GM12878 (cell line): ENCODE results near the gene NTM. TPM values are rescaled to one million over a fixed set of nuclear protein-coding genes. Genes with fewer than 3 reads are reported as not detected.

Experiments used
- ATF2 ChIP-seq: IDR thresholded peaks from 2 replicates; pipeline ENCODE4 v1.6.1; 2012; ENCODE audit warnings: low read length, inconsistent platforms
- ATF3 ChIP-seq: IDR thresholded peaks from 2 replicates; pipeline ENCODE4 v1.6.1; 2011; ENCODE audit warnings: low read depth, mild to moderate bottlenecking, low read length, moderate library complexity, borderline replicate concordance; ENCODE audit errors: extremely low read depth
- CTCF ChIP-seq, 3 experiments: IDR thresholded peaks in 2 of 3; conservative IDR thresholded peaks in 1 of 3; 2 replicates each; pipeline ENCODE4 v1.5.1; 2011; ENCODE audit warnings: low read depth in 3 of 3, low read length in 3 of 3, mild to moderate bottlenecking in 3 of 3, control low read depth in 2 of 3, moderate library complexity in 2 of 3, inconsistent platforms in 1 of 3, mixed read lengths in 1 of 3; ENCODE audit not compliant: control insufficient read depth in 2 of 3, insufficient read depth in 1 of 3; ENCODE audit errors: extremely low read depth in 1 of 3
- EGR1 ChIP-seq, 2 experiments: IDR thresholded peaks; 1 replicate in 1 of 2; 2 replicates in 1 of 2; pipeline ENCODE4 v1.6.1; 2011 to 2012; ENCODE audit warnings: low read depth in 2 of 2, low read length in 2 of 2, borderline replicate concordance in 1 of 2, mild to moderate bottlenecking in 1 of 2, moderate library complexity in 1 of 2
- FOXK2 ChIP-seq: fragments of 450-650 bp; IDR thresholded peaks from 2 replicates; pipeline ENCODE4 v1.6.1; 2017; ENCODE audit warnings: mild to moderate bottlenecking, moderate library complexity
- FOXM1 ChIP-seq: IDR thresholded peaks from 2 replicates; pipeline ENCODE4 v1.6.1; 2012; ENCODE audit warnings: low read depth, mild to moderate bottlenecking, inconsistent platforms, low read length, moderate library complexity
- GABPA ChIP-seq: IDR thresholded peaks from 2 replicates; pipeline ENCODE4 v1.6.1; 2014; ENCODE audit warnings: antibody characterized with exemption, low read depth, mild to moderate bottlenecking, inconsistent platforms
- PAX8 ChIP-seq: fragments of 450-650 bp; IDR thresholded peaks from 2 replicates; pipeline ENCODE4 v1.6.1; 2017; ENCODE audit warnings: mild to moderate bottlenecking, moderate library complexity
- PBX3 ChIP-seq: IDR thresholded peaks from 2 replicates; pipeline ENCODE4 v1.6.1; 2011; ENCODE audit warnings: mild to moderate bottlenecking, low read depth, low read length, moderate library complexity; ENCODE audit not compliant: insufficient replicate concordance
- POU2F2 ChIP-seq: IDR thresholded peaks from 3 replicates; pipeline ENCODE4 v1.6.1; 2011; ENCODE audit warnings: low read depth, mild to moderate bottlenecking, low read length, borderline replicate concordance
- SMC3 ChIP-seq: IDR thresholded peaks from 2 replicates; pipeline ENCODE4 v1.6.1; 2011; ENCODE audit warnings: low read length, improper control_type of control experiment, borderline replicate concordance
- SUZ12 ChIP-seq: fragments of 200-600 bp; sonication (generic); IDR thresholded peaks from one replicate; pipeline ENCODE4 v1.6.1; 2018; ENCODE audit warnings: antibody characterized with exemption, mild to moderate bottlenecking; ENCODE audit not compliant: unreplicated experiment
- ZNF687 ChIP-seq: fragments of 450-650 bp; IDR thresholded peaks from 2 replicates; pipeline ENCODE4 v1.6.1; 2017; ENCODE audit warnings: mild to moderate bottlenecking, moderate library complexity
- polyA plus RNA-seq, 11 experiments: library from polyadenylated mRNA; depleted of rRNA in 4 of 11; unstranded in 6 of 11; stranded (reverse) in 5 of 11; fragments of >200 nt; fragmentation: Nextera tagmentation in 4 of 11; fragmentation: Illumina TruSeq in 1 of 11; extraction: Ambion mirVana in 4 of 11; extraction: Trizol in 1 of 11; gene quantifications; 1 replicate in 1 of 11; 2 replicates in 10 of 11; pipeline versions ENCODE4 v1.2.1 to v1.2.3, GENCODE V29; 2011 to 2016; ENCODE audit warnings: inconsistent platforms in 2 of 11, missing spikeins in 2 of 11, low read depth in 1 of 11
- total RNA-seq, 4 experiments: library from RNA; depleted of rRNA in 3 of 4; stranded (reverse); fragments of >200 nt in 3 of 4; fragmentation: Illumina TruSeq in 1 of 4; extraction: Trizol in 1 of 4; gene quantifications; 2 replicates each; pipeline versions ENCODE4 v1.2.1 to v1.2.3, GENCODE V29; 2013 to 2021
- TF ChIP-seq, protein P1 (sequence below): fragments of 450-650 bp; formaldehyde crosslinking; IDR thresholded peaks from 2 replicates; pipeline ENCODE4 v1.4.0; 2022; ENCODE audit warnings: mild to moderate bottlenecking, moderate library complexity

The NTM gene
- total and polyA plus RNA-seq, 10 of the 15 experiments (the other 5 are each of a cell fraction or from before 2014, with no cell fraction given) = not detected

DNA sequence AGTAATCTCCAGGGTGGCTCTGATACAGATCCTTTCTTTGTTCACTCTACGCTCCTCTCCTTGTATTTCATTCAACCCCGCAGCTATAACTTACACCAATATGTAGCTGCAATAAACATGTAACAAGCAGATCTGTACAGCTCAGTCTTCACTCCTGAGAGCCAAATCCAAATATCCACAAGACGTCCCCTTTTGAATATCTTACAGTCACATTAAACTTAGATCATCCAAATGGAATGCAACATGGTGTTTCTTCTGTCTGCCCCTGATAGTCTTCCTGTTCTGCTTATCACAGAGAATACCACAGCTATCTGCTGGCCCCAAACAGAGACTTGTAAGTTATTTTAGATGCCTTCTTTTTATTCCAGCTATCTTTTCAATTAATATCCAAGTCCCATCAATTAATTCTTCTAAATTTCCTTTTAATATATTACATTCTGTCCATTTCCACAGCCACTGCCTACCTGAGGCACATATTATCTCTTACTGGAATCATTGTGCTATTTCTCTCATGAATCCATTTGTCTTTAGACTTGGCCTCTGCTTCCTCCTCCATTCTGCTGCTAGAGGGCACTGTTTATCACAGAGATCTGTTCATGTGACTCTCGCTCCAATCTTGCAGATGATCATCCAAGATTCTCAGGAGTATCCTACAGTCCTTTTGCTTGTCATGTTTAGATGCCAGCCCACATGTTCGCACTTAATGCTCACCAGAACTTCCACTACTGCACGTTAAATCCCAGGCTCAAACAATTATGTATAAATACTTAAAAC lies 908.6 kb downstream of the NTM start (continued):
- TF ChIP-seq ZNF687 (no peak), FOXK2 (no peak), FOXM1 (no peak), SMC3 (peak; percentile 85), CTCF (IDR thresholded peaks at IDR 0.05 in 2 of 3, conservative IDR thresholded peaks at IDR 0.05 in 1 of 3; ENCODE audit: control insufficient read depth in 2 of 3, extremely low read depth in 1 of 3, insufficient read depth in 1 of 3, low read depth in 3 of 3, low read length in 3 of 3) (peak; percentile 60 to 71 (median 64)), EGR1 (IDR thresholded peaks at IDR 0.05; ENCODE audit: borderline replicate concordance in 1 of 2, low read depth in 2 of 2, low read length in 2 of 2) (no peak), POU2F2 (no peak), PAX8 (no peak), ATF2 (no peak), GABPA (no peak), ATF3 (no peak), SUZ12 (no peak), PBX3 (no peak)
- TF ChIP-seq, protein P1, sequence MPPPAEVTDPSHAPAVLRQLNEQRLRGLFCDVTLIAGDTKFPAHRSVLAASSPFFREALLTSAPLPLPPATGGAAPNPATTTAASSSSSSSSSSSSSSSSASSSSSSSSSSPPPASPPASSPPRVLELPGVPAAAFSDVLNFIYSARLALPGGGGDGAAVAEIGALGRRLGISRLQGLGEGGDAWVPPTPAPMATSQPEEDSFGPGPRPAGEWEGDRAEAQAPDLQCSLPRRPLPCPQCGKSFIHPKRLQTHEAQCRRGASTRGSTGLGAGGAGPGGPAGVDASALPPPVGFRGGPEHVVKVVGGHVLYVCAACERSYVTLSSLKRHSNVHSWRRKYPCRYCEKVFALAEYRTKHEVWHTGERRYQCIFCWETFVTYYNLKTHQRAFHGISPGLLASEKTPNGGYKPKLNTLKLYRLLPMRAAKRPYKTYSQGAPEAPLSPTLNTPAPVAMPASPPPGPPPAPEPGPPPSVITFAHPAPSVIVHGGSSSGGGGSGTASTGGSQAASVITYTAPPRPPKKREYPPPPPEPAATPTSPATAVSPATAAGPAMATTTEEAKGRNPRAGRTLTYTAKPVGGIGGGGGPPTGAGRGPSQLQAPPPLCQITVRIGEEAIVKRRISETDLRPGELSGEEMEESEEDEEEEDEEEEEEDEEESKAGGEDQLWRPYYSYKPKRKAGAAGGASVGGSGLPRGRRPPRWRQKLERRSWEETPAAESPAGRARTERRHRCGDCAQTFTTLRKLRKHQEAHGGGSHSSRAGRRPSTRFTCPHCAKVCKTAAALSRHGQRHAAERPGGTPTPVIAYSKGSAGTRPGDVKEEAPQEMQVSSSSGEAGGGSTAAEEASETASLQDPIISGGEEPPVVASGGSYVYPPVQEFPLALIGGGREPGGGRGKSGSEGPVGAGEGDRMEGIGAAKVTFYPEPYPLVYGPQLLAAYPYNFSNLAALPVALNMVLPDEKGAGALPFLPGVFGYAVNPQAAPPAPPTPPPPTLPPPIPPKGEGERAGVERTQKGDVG (CRISPR knock-in tag) = no peak
